ENCODE data around the gene EREG. TPM values are rescaled to one million over a fixed set of nuclear protein-coding genes. Genes with fewer than 3 reads are reported as not detected.

The EREG gene
- total and polyA plus RNA-seq, 10 of the 15 experiments (the other 5 are each of a cell fraction or from before 2014, with no cell fraction given): not detected

GRCh38 chr4:74365761-74366160 lies 816 bp downstream of the EREG start:
- WGBS (ENCODE audit: insufficient coverage, insufficient replicate concordance, low lambda C conversion rate, missing lambda C conversion rate): 43% methylated on average over 10 of the region's 11 CpGs
- ChIA-PET POLR2A (no interaction called here), RAD21 (ENCODE audit: unreplicated experiment) (no interaction called here), CTCF (interaction anchor here (1.0 kb wide), 1 partner anchor 259 kb away, joined by 3 read pairs; no protein-coding TSS in a partner anchor), SMC1A (ENCODE audit: uncharacterized antibody, unreplicated experiment) (no interaction called here)
- in situ Hi-C loops (cut with MboI) (no loop called here), intact Hi-C loops (cut with micrococcal nuclease; ENCODE audit: unreplicated experiment) (no loop called here)
- ATAC-seq: no peak
- BruUV-seq (replicated peaks): TSS peak; percentile 67
- Histone ChIP-seq H3K9me3 (replicated peaks; ENCODE audit: control insufficient read depth, insufficient read depth, low read length) (no peaks in the 10 kb centered on the region), H4K20me1 (ENCODE audit: control insufficient read depth, insufficient read depth) (no peaks in the 10 kb centered on the region), H2AFZ (ENCODE audit: control insufficient read depth, low read depth, low read length) (no peak overlapping the region), H3K4me1 (ENCODE audit: control insufficient read depth, insufficient read depth, low read length) (no peaks in the 10 kb centered on the region; the same call in 1 of the 2 replicates), H3K4me2 (ENCODE audit: control insufficient read depth, insufficient read depth) (no peak overlapping the region), H3K36me3 (ENCODE audit: control insufficient read depth in 2 of 2, insufficient read depth in 2 of 2, low read length in 1 of 2) (no peaks in the 10 kb centered on the region), H3K4me3 (no peak overlapping the region), H3K27ac (ENCODE audit: control insufficient read depth, insufficient read depth) (no peak overlapping the region), H3K9ac (ENCODE audit: control insufficient read depth, insufficient read depth, low read length) (no peak overlapping the region), H3K27me3 (replicated peaks in 1 of 2; ENCODE audit: control insufficient read depth in 2 of 2, insufficient read depth in 2 of 2, low read length in 1 of 2) (peaks cover 2 to 10% of the 10 kb centered on the region in 2 experiments; a peak in 3 of 4 replicates), H3K79me2 (ENCODE audit: control insufficient read depth, insufficient read depth, low read length) (no peaks in the 10 kb centered on the region)
- no peak for FAIRE-seq
- TF ChIP-seq ATF7 (IDR thresholded peaks at IDR 0.05; ENCODE audit: low read depth): no peak
- no peak for TF ChIP-seq NBN (IDR thresholded peaks at IDR 0.05)
- no peak for TF ChIP-seq ZBTB4 (CRISPR knock-in tag; IDR thresholded peaks at IDR 0.05)
- TF ChIP-seq GABPA (IDR thresholded peaks at IDR 0.05; ENCODE audit: low read depth): no peak
- TF ChIP-seq PAX5 (IDR thresholded peaks at IDR 0.05; ENCODE audit: borderline replicate concordance, low read depth, low read length): no peak
- no peak for DNase-seq (ENCODE audit: low read depth, low spot score)

All from GM12878 (cell line).